ENCODE data around the gene ARHGAP22.

DNA sequence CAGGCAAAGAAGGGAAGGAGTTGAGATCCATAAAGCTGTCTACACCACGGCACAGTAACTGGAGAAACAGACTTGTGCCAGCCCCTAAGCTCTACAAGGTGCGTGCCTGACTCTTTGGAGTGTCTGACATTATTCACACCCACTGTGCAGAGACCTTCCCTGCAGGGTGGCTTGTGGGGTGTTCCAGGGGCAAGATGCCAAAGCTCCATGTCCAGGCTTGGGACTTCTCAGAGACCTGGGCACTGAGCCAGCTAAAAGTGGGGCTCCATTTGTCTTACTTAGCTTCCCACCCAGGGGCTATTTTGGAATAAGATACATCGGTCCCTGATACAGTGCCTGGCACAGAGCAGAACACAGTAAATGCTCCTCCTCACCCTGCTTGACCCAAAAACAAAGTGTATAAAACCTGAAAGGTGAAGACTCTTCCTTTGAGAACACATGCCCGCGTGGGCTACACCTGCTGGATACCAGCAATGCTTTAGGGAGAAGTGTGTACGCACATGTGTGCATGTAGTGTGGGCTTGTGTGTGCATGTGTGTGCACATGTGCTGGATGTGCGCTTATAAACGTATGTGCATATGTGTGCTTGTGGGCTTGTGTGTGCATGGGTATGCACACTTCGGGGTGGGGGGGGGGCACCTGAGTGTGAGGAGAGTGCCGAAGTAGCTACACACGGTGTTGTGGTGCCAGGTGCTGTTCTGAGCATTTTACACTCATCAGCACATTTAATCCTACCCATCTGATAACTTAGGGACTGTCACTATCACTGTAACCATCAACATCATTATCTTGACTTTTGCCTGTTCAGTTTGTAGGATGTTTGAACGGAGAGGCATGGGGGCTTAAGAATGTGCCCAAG, 143.0 kb downstream of the ARHGAP22 start:
- no peak for TF ChIP-seq POLR2AphosphoS5 (IDR thresholded peaks at IDR 0.05; ENCODE audit: insufficient read depth in 1 of 2, low read depth in 1 of 2)
- TF ChIP-seq, protein P1, sequence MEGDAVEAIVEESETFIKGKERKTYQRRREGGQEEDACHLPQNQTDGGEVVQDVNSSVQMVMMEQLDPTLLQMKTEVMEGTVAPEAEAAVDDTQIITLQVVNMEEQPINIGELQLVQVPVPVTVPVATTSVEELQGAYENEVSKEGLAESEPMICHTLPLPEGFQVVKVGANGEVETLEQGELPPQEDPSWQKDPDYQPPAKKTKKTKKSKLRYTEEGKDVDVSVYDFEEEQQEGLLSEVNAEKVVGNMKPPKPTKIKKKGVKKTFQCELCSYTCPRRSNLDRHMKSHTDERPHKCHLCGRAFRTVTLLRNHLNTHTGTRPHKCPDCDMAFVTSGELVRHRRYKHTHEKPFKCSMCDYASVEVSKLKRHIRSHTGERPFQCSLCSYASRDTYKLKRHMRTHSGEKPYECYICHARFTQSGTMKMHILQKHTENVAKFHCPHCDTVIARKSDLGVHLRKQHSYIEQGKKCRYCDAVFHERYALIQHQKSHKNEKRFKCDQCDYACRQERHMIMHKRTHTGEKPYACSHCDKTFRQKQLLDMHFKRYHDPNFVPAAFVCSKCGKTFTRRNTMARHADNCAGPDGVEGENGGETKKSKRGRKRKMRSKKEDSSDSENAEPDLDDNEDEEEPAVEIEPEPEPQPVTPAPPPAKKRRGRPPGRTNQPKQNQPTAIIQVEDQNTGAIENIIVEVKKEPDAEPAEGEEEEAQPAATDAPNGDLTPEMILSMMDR (IDR thresholded peaks at IDR 0.05) = no peak

All from vagina (tissue), 2 donors.